H1 (cell line): ENCODE results near the gene PCDHA1. TPM values are rescaled to one million over a fixed set of nuclear protein-coding genes. Genes with fewer than 3 reads are reported as not detected.
"Not testable (repeated sequence)": the region's sequence is repeated elsewhere in the genome, so short reads cannot be mapped to it uniquely, and the experiment has no call there.

Source experiments
- CTCF ChIA-PET: fragments of 300-600 bp; sonication (Branson Sonifier 250); formaldehyde crosslinking; loops from one replicate; lab custom pipeline; 2021; ENCODE audit not compliant: partially characterized antibody; lab: Charles Lee
- POLR2A ChIA-PET: fragments of 300-600 bp; sonication (Branson Sonifier 250); formaldehyde crosslinking; loops from one replicate; lab custom pipeline; 2021; ENCODE audit warnings: inconsistent platforms; ENCODE audit not compliant: partially characterized antibody; lab: Charles Lee
- DNase-seq, 2 experiments: peaks; one replicate each; pipeline versions ENCODE4 v3.0.0 to v3.0.0-alpha.2; 2010 to 2022; ENCODE audit warnings: low spot score in 2 of 2, low read depth in 1 of 2, mixed read lengths in 1 of 2
- FAIRE-seq: peaks from 2 replicates; lab custom pipeline; 2011; peaks lifted over from hg19 to GRCh38; lab: Jason Lieb, UNC
- H2AFZ ChIP-seq: 2 replicates; pipeline ENCODE4 v1.8.1; 2012; ENCODE audit warnings: low read length, inconsistent platforms
- H2AK5ac ChIP-seq: 2 replicates; pipeline ENCODE4 v1.6.1; 2013; ENCODE audit warnings: low read depth, low read length
- H2BK120ac ChIP-seq: replicated peaks from 2 replicates; pipeline ENCODE3; 2013; ENCODE audit warnings: low read depth, low read length, inconsistent platforms
- H2BK12ac ChIP-seq: 2 replicates; pipeline ENCODE4 v1.6.1; 2013; ENCODE audit warnings: low read depth, low read length
- H2BK15ac ChIP-seq: 2 replicates; pipeline ENCODE4 v1.6.1; 2013; ENCODE audit warnings: low read length
- H2BK20ac ChIP-seq: 2 replicates; pipeline ENCODE4 v1.6.1; 2013; ENCODE audit warnings: low read length
- H2BK5ac ChIP-seq: 2 replicates; pipeline ENCODE4 v1.6.1; 2013; ENCODE audit warnings: low read depth, low read length
- H3K14ac ChIP-seq: 2 replicates; pipeline ENCODE4 v1.6.1; 2013; ENCODE audit warnings: inconsistent platforms; ENCODE audit not compliant: insufficient read length
- H3K18ac ChIP-seq: 2 replicates; pipeline ENCODE4 v1.6.1; 2013; ENCODE audit warnings: low read length; ENCODE audit errors: extremely low read depth
- H3K23ac ChIP-seq: 2 replicates; pipeline ENCODE4 v1.6.1; 2013; ENCODE audit warnings: inconsistent platforms; ENCODE audit not compliant: insufficient read length
- H3K23me2 ChIP-seq: 2 replicates; pipeline ENCODE4 v1.6.1; 2013; ENCODE audit warnings: low read depth, low read length
- H3K27ac ChIP-seq: 2 replicates; pipeline ENCODE4 v1.6.1; 2011; ENCODE audit warnings: low read depth, low read length, inconsistent platforms
- H3K27me3 ChIP-seq, 4 experiments: replicated peaks in 1 of 4; 1 replicate in 1 of 4; 2 replicates in 3 of 4; pipeline versions ENCODE4 v1.6.1 to v1.8.1; 2011 to 2013; ENCODE audit warnings: low read length in 3 of 4, mild to moderate bottlenecking in 3 of 4, inconsistent platforms in 2 of 4, mixed read lengths in 2 of 4, moderate library complexity in 1 of 4; ENCODE audit not compliant: control insufficient read depth in 3 of 4, insufficient read depth in 3 of 4; ENCODE audit errors: extremely low read depth in 1 of 4
- H3K36me3 ChIP-seq, 4 experiments: 2 replicates each; pipeline versions ENCODE4 v1.6.1 to v1.8.1; 2011 to 2013; ENCODE audit warnings: mild to moderate bottlenecking in 4 of 4, low read length in 3 of 4, moderate library complexity in 2 of 4, control low read depth in 1 of 4, inconsistent platforms in 1 of 4; ENCODE audit not compliant: insufficient read depth in 4 of 4, control insufficient read depth in 2 of 4
- H3K4ac ChIP-seq: replicated peaks from 2 replicates; pipeline ENCODE3; 2013; ENCODE audit warnings: low read length, low read depth, mixed read lengths, inconsistent platforms; ENCODE audit not compliant: insufficient read length
- H3K4me1 ChIP-seq, 4 experiments: replicated peaks in 1 of 4; 1 replicate in 1 of 4; 2 replicates in 3 of 4; pipeline versions ENCODE4 v1.6.1 to v1.8.1; 2011 to 2013; ENCODE audit warnings: low read length in 3 of 4, inconsistent platforms in 2 of 4, mixed read lengths in 1 of 4; ENCODE audit not compliant: insufficient read depth in 4 of 4, control insufficient read depth in 3 of 4
- H3K4me2 ChIP-seq, 2 experiments: 2 replicates each; pipeline versions ENCODE4 v1.6.1 to v1.8.1; 2011 to 2013; ENCODE audit warnings: low read depth in 2 of 2, low read length in 2 of 2, control low read depth in 1 of 2, inconsistent platforms in 1 of 2, mild to moderate bottlenecking in 1 of 2; ENCODE audit not compliant: insufficient read depth in 1 of 2
- H3K4me3 ChIP-seq, 4 experiments: fragments of 200-600, 300-600 bp in 1 of 4; sonication (generic), shearing (Covaris generic), sonication (Bioruptor Twin) in 1 of 4; 2 replicates each; pipeline versions ENCODE4 v1.5.1 to v1.8.1; 2011 to 2016; ENCODE audit warnings: low read length in 4 of 4, low read depth in 3 of 4, control low read depth in 2 of 4, inconsistent platforms in 2 of 4, mild to moderate bottlenecking in 2 of 4, mixed read lengths in 1 of 4, moderate library complexity in 1 of 4; ENCODE audit not compliant: insufficient read depth in 2 of 4; ENCODE audit errors: extremely low read depth in 1 of 4
- H3K56ac ChIP-seq: replicated peaks from 2 replicates; pipeline ENCODE3; 2013; ENCODE audit warnings: low read depth, mild to moderate bottlenecking, mixed read lengths, low read length, inconsistent platforms; ENCODE audit not compliant: insufficient read length
- H3K79me1 ChIP-seq: 2 replicates; pipeline ENCODE4 v1.6.1; 2013; ENCODE audit warnings: low read depth, low read length, control low read depth
- H3K79me2 ChIP-seq, 2 experiments: 2 replicates each; pipeline versions ENCODE4 v1.6.1 to v1.8.1; 2012 to 2013; ENCODE audit warnings: low read length in 2 of 2, mild to moderate bottlenecking in 2 of 2, inconsistent platforms in 1 of 2; ENCODE audit not compliant: insufficient read depth in 2 of 2, control insufficient read depth in 1 of 2
- H3K9ac ChIP-seq, 4 experiments: replicated peaks in 1 of 4; 1 replicate in 1 of 4; 2 replicates in 3 of 4; pipeline versions ENCODE4 v1.6.1 to v1.8.1; 2011 to 2013; ENCODE audit warnings: low read depth in 3 of 4, low read length in 3 of 4, control low read depth in 2 of 4, mild to moderate bottlenecking in 2 of 4, moderate library complexity in 2 of 4, inconsistent platforms in 1 of 4; ENCODE audit errors: extremely low read depth in 1 of 4
- H3K9me3 ChIP-seq, 2 experiments: 2 replicates each; pipeline versions ENCODE4 v1.6.1 to v1.8.1; 2012 to 2013; ENCODE audit warnings: mild to moderate bottlenecking in 2 of 2, moderate library complexity in 2 of 2, control low read depth in 1 of 2, inconsistent platforms in 1 of 2, low read depth in 1 of 2, low read length in 1 of 2, mixed read lengths in 1 of 2; ENCODE audit not compliant: insufficient read depth in 2 of 2
- H4K20me1 ChIP-seq, 2 experiments: replicated peaks in 1 of 2; 2 replicates each; pipeline versions ENCODE3 to v1.8.1; 2011 to 2013; ENCODE audit warnings: inconsistent platforms in 2 of 2, low read length in 2 of 2, mild to moderate bottlenecking in 1 of 2; ENCODE audit not compliant: insufficient read depth in 2 of 2, control insufficient read depth in 1 of 2
- H4K5ac ChIP-seq: 2 replicates; pipeline ENCODE4 v1.6.1; 2013; ENCODE audit warnings: low read length, low read depth, mixed read lengths, inconsistent platforms; ENCODE audit not compliant: insufficient read length
- H4K8ac ChIP-seq: 2 replicates; pipeline ENCODE4 v1.8.0; 2013; ENCODE audit warnings: mild to moderate bottlenecking, moderate library complexity, low read length, inconsistent platforms; ENCODE audit not compliant: insufficient read depth; ENCODE audit errors: extremely low read depth
- H4K91ac ChIP-seq: replicated peaks from 2 replicates; pipeline ENCODE3; 2013; ENCODE audit warnings: low read length, mixed read lengths, inconsistent platforms; ENCODE audit not compliant: insufficient read length
- FOSL1 ChIP-seq: IDR thresholded peaks from 2 replicates; pipeline ENCODE4 v1.6.1; 2011; ENCODE audit warnings: mild to moderate bottlenecking, low read depth, low read length, moderate library complexity; ENCODE audit not compliant: insufficient read depth
- WGBS, 2 experiments: shearing (Covaris generic) in 1 of 2; methylation state at CpG; one replicate each; pipeline versions ENCODE4 v1.1.6 to v1.1.7; 2013 to 2015; ENCODE audit warnings: low lambda C conversion rate in 2 of 2, mixed read lengths in 2 of 2, inconsistent platforms in 1 of 2, low coverage in 1 of 2, missing lambda C conversion rate in 1 of 2; ENCODE audit not compliant: insufficient replicate concordance in 2 of 2, insufficient coverage in 1 of 2, insufficient read length in 1 of 2; ENCODE audit errors: extremely low coverage in 1 of 2, missing lambda C conversion rate in 1 of 2; 5-methylcytosine and 5-hydroxymethylcytosine counted together
- polyA plus RNA-seq, 7 experiments: library from polyadenylated mRNA; depleted of rRNA in 3 of 7; stranded (reverse) in 5 of 7; unstranded in 2 of 7; fragments of >200 nt in 5 of 7; fragments of 200-250 nt in 2 of 7; gene quantifications; 1 replicate in 5 of 7; 2 replicates in 1 of 7; 4 replicates in 1 of 7; pipeline versions ENCODE4 v1.2.1 to v1.2.3, GENCODE V29; 2011 to 2013; ENCODE audit warnings: missing spikeins in 2 of 7, mixed read lengths in 2 of 7
- total RNA-seq: library from RNA; stranded (reverse); fragmentation: NEBNext Ultra II Directional; extraction: Animal tissue kit (Norgen Biotek cat#: 25700); gene quantifications from 2 replicates; pipeline ENCODE4 v1.2.1, GENCODE V29; 2021

The PCDHA1 gene
- total and polyA plus RNA-seq, 2 of the 8 experiments (the other 6 are each of a cell fraction or from before 2014, with no cell fraction given) = 0.23 to 0.50 TPM

DNA sequence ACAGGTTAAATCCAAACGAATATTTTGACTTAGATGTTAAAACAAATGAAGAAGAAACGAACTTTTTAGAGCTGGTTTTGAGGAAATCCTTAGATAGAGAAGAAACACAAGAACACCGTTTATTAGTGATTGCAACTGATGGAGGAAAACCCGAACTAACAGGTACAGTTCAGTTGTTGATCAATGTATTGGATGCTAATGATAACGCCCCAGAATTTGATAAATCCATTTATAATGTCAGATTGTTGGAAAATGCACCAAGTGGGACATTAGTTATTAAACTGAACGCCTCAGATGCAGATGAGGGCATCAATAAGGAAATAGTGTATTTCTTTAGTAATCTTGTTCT, 36.3 kb downstream of the PCDHA1 start:
- peaks cover 0 to 7% of the 10 kb centered on the region in 2 experiments; a peak in 1 of 4 replicates for H3K9me3 ChIP-seq
- H3K56ac ChIP-seq = no peak overlapping the region
- no peak overlapping the region for H3K27ac ChIP-seq
- no peak overlapping the region for H2AFZ ChIP-seq
- no peak overlapping the region for H2BK15ac ChIP-seq
- H3K23ac ChIP-seq = no peak overlapping the region
- POLR2A ChIA-PET = no interaction called here
- no peak overlapping the region for H3K4me3 ChIP-seq
- no peak overlapping the region for H3K9ac ChIP-seq
- DNase-seq = no peak
- H2BK120ac ChIP-seq = no peak overlapping the region
- no peaks in the 10 kb centered on the region for H3K79me2 ChIP-seq
- no peak overlapping the region for H2AK5ac ChIP-seq
- FAIRE-seq = no peak
- H2BK5ac ChIP-seq = no peak overlapping the region
- H3K36me3 ChIP-seq = peaks cover 0 to 3% (median 0%) of the 10 kb centered on the region in 4 experiments; a peak in 1 of 8 replicates
- H2BK20ac ChIP-seq = no peak overlapping the region
- H3K4me1 ChIP-seq = no peaks in the 10 kb centered on the region
- no peak overlapping the region for H3K14ac ChIP-seq
- H3K18ac ChIP-seq = no peak overlapping the region
- 88% methylated on average over 6 of the region's 6 CpGs; no CpG with 5 or more reads in 1 of the 2 experiments for WGBS, 2 experiments
- CTCF ChIA-PET = interaction anchor here (0.7 to 5.5 kb wide), 6 partner anchors 8 to 47 kb away, joined by 3 to 49 read pairs (median 5); partner anchors contain the start of genes PCDHA11 and PCDHA4
- TF ChIP-seq FOSL1 = no peak
- peaks cover 0 to 3% of the 10 kb centered on the region in 2 experiments for H4K20me1 ChIP-seq
- no peak overlapping the region for H2BK12ac ChIP-seq
- H3K4ac ChIP-seq = no peak overlapping the region
- H3K23me2 ChIP-seq = no peaks in the 10 kb centered on the region
- H3K27me3 ChIP-seq = no peaks in the 10 kb centered on the region
- no peaks in the 10 kb centered on the region for H3K79me1 ChIP-seq
- no peak overlapping the region for H3K4me2 ChIP-seq
- H4K91ac ChIP-seq = no peak overlapping the region
- no peak overlapping the region for H4K5ac ChIP-seq
- no peak overlapping the region for H4K8ac ChIP-seq

DNA sequence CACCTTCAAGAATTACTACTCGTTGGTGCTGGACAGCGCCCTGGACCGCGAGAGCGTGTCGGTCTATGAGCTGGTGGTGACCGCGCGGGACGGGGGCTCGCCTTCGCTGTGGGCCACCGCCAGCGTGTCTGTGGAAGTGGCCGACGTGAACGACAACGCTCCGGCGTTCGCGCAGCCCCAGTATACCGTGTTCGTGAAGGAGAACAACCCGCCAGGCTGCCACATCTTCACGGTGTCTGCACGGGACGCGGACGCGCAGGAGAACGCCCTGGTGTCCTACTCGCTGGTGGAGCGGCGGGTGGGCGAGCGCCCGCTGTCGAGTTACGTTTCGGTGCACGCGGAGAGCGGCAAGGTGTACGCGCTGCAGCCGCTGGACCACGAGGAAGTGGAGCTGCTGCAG, 37.0 kb downstream of the PCDHA1 start:
- POLR2A ChIA-PET, H3K36me3 ChIP-seq, H2BK120ac ChIP-seq, H3K79me1 ChIP-seq, H3K9me3 ChIP-seq, H3K9ac ChIP-seq, H2BK5ac ChIP-seq, H3K18ac ChIP-seq, H2AFZ ChIP-seq, H4K8ac ChIP-seq, H2BK12ac ChIP-seq, H3K27ac ChIP-seq, H3K4me1 ChIP-seq, H2BK15ac ChIP-seq, H3K23me2 ChIP-seq, H3K4me3 ChIP-seq, H4K91ac ChIP-seq, DNase-seq, H3K56ac ChIP-seq, H4K20me1 ChIP-seq, H2BK20ac ChIP-seq, H3K14ac ChIP-seq, H3K79me2 ChIP-seq, H4K5ac ChIP-seq, H3K4me2 ChIP-seq, FAIRE-seq, H3K23ac ChIP-seq, H3K27me3 ChIP-seq, H2AK5ac ChIP-seq, H3K4ac ChIP-seq: not testable (repeated sequence)
- CTCF ChIA-PET = interaction anchor here (1.8 to 5.5 kb wide), 2 partner anchors 15 to 18 kb away, joined by 11 to 49 read pairs; partner anchors contain the start of genes PCDHA4 and PCDHA8
- 93% methylated on average over 32 of the region's 48 CpGs; no CpG with 5 or more reads in 1 of the 2 experiments for WGBS, 2 experiments
